GM18498 (cell line): ENCODE results near the gene BCAS1.

Experiments used
- ATAC-seq: cut with Tn5 transposase; IDR thresholded peaks from one replicate; pipeline ENCODE4 v1.9.1; 2021; ENCODE audit warnings: mild to moderate bottlenecking, moderate library complexity; ENCODE audit not compliant: unreplicated experiment

BCAS1 gene

DNA sequence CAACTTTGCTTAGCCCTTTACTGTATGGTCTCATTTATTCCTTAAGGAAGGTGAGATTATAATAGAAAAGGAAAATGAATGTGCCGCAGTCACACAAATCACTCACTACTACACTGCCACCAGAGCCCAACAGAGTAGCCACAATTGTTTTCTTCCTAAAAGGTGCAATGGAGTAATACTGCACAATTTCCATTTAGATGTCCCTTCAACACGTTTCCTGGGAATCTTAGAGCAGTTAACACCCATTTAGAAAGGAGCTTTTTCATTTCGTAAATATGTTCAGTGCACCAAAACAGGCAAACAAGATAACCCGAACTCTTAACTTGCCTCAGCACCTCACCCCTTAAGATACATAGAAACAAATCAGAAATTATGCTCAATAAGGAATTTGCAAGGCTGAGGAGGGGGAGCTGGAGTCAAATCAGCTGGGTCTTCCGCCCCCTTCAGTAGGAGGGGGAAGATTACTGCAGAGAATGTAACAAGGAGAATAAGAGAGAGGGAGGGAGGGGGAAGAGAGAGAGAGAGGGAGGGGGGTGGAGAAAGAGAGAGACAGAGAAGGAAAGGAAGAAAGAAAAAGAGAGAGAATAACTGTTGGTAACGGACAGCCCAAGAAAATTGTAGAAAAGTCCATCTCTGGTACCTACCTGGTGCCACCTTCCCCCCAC is 155.5 kb downstream of the BCAS1 start:
- no peak for ATAC-seq

GRCh38 chr20:53914091-53914780 is 156.2 kb downstream of the BCAS1 start:
- ATAC-seq, result no peak

- no peak for ATAC-seq
Measured at GRCh38 chr20:53911301-53911700, 159.1 kb downstream of the BCAS1 start.

DNA sequence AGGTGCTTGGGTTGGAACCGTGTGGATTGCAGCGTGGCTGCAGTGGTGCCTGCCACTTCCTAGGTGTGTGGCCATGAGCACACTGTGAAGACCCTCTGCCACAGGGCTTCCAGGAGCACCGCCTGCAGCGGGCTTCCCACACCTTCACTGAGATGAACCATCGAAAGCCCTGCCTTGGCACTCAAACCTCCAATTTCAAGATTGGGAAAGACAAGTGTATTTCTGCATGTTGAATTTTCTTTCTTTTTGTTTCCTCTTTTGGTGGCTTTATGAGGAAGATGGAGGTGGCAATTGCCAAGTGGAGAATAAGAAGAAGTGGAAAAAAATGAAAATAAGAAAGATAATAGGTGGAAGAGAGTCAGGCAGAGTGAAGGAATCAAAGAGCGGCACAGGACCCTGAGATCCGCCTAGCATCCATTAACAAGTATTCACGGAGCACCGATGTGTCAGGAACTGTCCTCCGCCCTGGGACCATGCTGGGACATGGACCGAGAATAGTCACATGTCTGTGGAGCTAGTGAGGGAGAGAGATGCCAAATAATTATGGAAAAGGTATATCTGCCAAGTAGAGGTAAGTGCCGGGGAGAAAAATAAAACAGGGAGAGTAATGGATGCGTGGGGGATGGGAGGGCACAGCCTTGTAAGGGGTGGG is 159.9 kb downstream of the BCAS1 start:
- ATAC-seq, result no peak

GRCh38 chr20:53907968-53908751 is 162.2 kb downstream of the BCAS1 start:
- no peak for ATAC-seq

DNA sequence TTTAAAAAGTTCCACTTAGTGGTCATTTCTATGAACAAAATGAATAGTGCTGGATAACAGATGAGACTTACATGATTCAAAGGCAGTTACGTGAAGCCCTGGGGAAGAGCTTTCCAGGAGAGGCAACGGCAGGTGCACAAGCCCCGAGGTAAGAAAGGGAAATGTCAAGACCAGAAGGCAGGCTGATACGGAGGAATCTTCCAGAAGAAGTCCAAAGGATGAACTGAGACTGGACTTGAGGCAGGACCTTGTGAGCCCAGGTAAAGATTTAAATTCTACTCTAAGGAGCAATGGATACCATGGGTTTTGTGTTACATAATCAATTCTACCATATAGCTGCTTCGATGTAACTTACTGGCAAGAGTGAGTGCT is 164.6 kb downstream of the BCAS1 start:
- ATAC-seq, result no peak

GRCh38 chr20:53905019-53905819 is 165.2 kb downstream of the BCAS1 start:
- ATAC-seq, result no peak

DNA sequence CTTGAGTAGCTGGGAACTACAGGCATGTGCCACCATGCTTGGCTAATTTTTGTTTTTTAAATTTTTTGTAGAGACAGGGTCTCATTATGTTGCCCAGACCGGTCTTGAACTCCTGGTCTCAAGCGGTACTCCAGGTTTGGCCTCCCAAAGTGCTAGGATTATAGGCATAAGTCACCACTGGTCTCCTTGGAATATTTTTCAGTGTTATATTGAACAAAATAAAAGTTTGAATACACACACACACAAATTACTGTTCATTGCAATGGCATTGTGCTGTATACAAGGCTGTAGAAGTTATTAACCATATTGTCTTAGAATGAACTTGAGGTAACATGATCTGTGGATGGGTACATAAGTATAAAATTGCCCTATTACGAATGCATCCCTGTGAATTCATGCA is 166.1 kb downstream of the BCAS1 start:
- ATAC-seq, result no peak

DNA sequence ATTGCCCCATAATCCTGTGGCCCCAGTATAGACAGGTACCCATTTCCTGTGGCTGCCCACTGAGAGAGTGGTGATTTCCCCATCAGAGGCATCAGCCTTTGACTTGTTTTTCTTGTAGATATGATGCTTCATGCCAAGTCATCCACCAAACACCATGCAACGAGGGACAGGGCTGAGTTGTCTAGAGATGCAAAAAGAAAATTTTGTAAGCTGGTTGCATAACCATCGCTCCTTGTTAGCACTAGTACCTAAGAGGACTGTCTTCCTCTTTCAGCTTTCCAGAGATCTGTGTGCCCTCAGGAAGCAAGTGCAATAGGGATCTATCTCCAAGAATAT is 166.8 kb downstream of the BCAS1 start:
- ATAC-seq, result no peak

DNA sequence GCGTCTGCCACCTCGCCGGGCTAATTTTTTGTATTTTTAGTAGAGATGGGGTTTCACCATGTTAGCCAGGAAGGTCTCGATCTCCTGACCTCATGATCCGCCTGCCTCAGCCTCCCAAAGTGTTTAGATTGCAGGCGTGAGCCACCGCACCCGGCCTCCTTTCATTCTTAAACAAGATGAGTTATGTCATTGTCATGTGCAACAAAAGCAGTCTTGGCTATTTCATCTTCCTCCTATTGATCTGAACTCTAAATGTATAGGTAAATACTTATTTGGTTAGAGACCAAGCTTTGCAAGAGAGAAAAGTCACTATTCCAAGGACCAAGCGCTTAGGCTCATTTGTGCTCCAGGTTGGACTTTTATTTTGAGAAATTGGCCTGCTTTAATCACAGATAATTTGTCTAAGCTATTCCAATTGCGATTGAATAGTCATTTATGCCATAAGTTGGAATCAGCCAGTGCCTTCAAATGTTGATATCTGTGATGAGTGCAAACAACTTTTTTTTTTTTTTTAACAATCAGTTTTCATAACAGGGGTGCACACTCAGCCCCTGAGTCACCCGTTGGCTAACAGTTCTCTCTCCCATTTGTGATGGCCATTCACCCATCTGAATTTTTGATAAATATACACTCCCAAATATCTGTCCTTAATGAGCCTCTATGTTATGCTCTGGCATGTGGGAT is 167.3 kb downstream of the BCAS1 start:
- ATAC-seq, result no peak

- no peak for ATAC-seq
Measured at GRCh38 chr20:53901497-53902096, 168.8 kb downstream of the BCAS1 start.

- ATAC-seq, result no peak
Measured at GRCh38 chr20:53901064-53901463, 169.3 kb downstream of the BCAS1 start.

GRCh38 chr20:53900380-53900999 is 169.9 kb downstream of the BCAS1 start:
- ATAC-seq, result no peak

GRCh38 chr20:53899351-53900167 is 170.8 kb downstream of the BCAS1 start:
- ATAC-seq, result peak; percentile 88

GRCh38 chr20:53898556-53898931 is 171.8 kb downstream of the BCAS1 start:
- ATAC-seq, result no peak

- ATAC-seq, result no peak
Measured at GRCh38 chr20:53897884-53898555, 172.4 kb downstream of the BCAS1 start.

DNA sequence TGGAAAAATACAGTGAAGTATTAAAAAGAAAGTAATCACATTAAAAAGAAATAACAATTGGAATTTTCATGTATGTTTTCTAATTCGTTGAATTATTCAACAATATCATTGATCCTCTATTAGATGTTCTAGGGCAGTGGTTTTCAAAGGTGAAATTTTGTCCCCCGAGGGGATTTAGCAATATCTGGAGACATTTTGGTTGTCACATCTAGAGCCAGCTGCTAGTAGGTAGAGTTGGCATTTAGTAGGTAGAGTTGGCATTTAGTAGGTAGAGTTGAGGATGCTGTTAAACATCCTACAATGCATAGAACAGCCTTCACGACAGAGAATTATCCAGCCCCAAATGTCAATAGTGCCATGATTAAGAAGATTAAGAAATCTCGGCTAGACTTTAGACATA is 173.7 kb downstream of the BCAS1 start:
- no peak for ATAC-seq

DNA sequence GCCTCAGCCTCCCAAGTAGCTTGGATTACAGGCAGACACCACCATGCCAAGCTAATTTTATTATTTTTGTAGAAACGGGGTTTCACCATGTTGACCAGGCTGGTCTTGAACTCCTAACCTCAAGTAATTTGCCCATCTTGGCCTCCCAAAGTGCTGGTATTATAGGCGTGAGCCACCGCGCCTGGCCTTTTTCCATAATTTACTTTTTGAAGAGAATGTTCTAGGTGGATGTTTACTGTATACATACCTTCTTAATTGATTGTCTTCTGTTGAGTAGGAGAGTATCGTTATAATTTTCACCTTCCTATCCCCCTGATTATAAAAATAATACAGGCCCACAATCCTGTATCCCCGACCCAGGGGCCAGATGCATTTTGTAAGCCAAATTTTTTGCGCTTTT is 174.4 kb downstream of the BCAS1 start:
- no peak for ATAC-seq
